GM18508 (cell line): ENCODE data around the gene SHE.

ENCODE experiments used
- ATAC-seq: cut with Tn5 transposase; IDR thresholded peaks from one replicate; pipeline ENCODE4 v1.9.1; 2021; ENCODE audit warnings: moderate number of reproducible peaks; ENCODE audit not compliant: insufficient read depth, unreplicated experiment

Gene SHE

GRCh38 chr1:154481053-154481452, 21.2 kb downstream of the SHE start:
- ATAC-seq = no peak

GRCh38 chr1:154479764-154480421, 22.3 kb downstream of the SHE start:
- no peak for ATAC-seq

- no peak for ATAC-seq
Observed at GRCh38 chr1:154478639-154479038, 23.6 kb downstream of the SHE start.

- ATAC-seq = no peak
Observed at GRCh38 chr1:154478013-154478412, 24.2 kb downstream of the SHE start.

- ATAC-seq = no peak
Observed at GRCh38 chr1:154476791-154477190, 25.4 kb downstream of the SHE start.

- ATAC-seq = no peak
Observed at GRCh38 chr1:154474802-154475201, 27.4 kb downstream of the SHE start.

GRCh38 chr1:154471304-154471703, 30.9 kb downstream of the SHE start:
- no peak for ATAC-seq

GRCh38 chr1:154469844-154470560, 32.2 kb downstream of the SHE start:
- no peak for ATAC-seq

GRCh38 chr1:154468535-154469250, 33.5 kb downstream of the SHE start:
- ATAC-seq = no peak

GRCh38 chr1:154467434-154468102, 34.6 kb downstream of the SHE start:
- no peak for ATAC-seq

- no peak for ATAC-seq
Observed at GRCh38 chr1:154466921-154467417, 35.2 kb downstream of the SHE start.

- ATAC-seq = no peak
Observed at GRCh38 chr1:154466206-154466605, 36.0 kb downstream of the SHE start.

- no peak for ATAC-seq
Observed at GRCh38 chr1:154465621-154466195, 36.5 kb downstream of the SHE start.

GRCh38 chr1:154463512-154463990, 38.7 kb downstream of the SHE start:
- no peak for ATAC-seq

- no peak for ATAC-seq
Observed at GRCh38 chr1:154460695-154461260, 41.4 kb downstream of the SHE start.

GRCh38 chr1:154459080-154459479, 43.1 kb downstream of the SHE start:
- ATAC-seq = no peak

GRCh38 chr1:154456631-154457030, 45.6 kb downstream of the SHE start:
- ATAC-seq = no peak

- ATAC-seq = no peak
Observed at GRCh38 chr1:154454386-154455120, 47.7 kb downstream of the SHE start.
